K562 (cell line): ENCODE results near the gene E2F7. TPM values are rescaled to one million over a fixed set of nuclear protein-coding genes. Genes with fewer than 3 reads are reported as not detected.

ENCODE experiments used
- ATAC-seq: fragments of 200-7000 bp; cut with Tn5 transposase; 3 replicates; pipeline ENCODE4 v1.9.1; 2020; ENCODE audit warnings: moderate library complexity
- BruUV-seq: library from RNA; stranded (reverse); fragments of 400-500 nt; replicated peaks from 2 replicates; lab custom pipeline; 2021; lab: Mats Ljungman, UMichigan
- CTCF ChIA-PET: fragments of 300-600 bp; formaldehyde crosslinking; extraction: SDS; loops from one replicate; lab custom pipeline; 2021; ENCODE audit warnings: low intra/inter-chr PET ratio; lab: Yijun Ruan, JAX
- POLR2A ChIA-PET: fragments of 300-600, 350-650 bp; sonication (Branson Sonifier 250); formaldehyde crosslinking; extraction: SDS; loops from one replicate; lab custom pipeline; 2021; ENCODE audit warnings: antibody characterized with exemption, inconsistent platforms; lab: Yijun Ruan, JAX
- DNase-seq, 4 experiments: peaks; one replicate each; pipeline versions ENCODE4 v3.0.0 to v3.0.0-alpha.2; 2011 to 2018; ENCODE audit warnings: low spot score in 3 of 4, mixed read lengths in 3 of 4; ENCODE audit errors: extremely low read depth in 1 of 4
- FAIRE-seq: peaks from 2 replicates; lab custom pipeline; 2011; peaks lifted over from hg19 to GRCh38; lab: Jason Lieb, UNC
- H2AFZ ChIP-seq: 2 replicates; pipeline ENCODE4 v1.6.0; 2011; ENCODE audit warnings: low read depth, low read length, control low read depth, inconsistent platforms
- H3K27ac ChIP-seq: fragments of 200-600 bp; 3 replicates; pipeline ENCODE4 v1.8.0; 2011; ENCODE audit warnings: low read depth, mild to moderate bottlenecking, control low read depth, inconsistent platforms, low read length, moderate library complexity, mixed read lengths; ENCODE audit errors: extremely low read depth
- H3K27me3 ChIP-seq, 2 experiments: fragments of 300-600 bp in 1 of 2; 2 replicates in 1 of 2; 3 replicates in 1 of 2; pipeline versions ENCODE4 v1.6.0 to v1.8.0; 2011; ENCODE audit warnings: inconsistent platforms in 2 of 2, low read length in 2 of 2, mild to moderate bottlenecking in 1 of 2, mixed read lengths in 1 of 2, moderate library complexity in 1 of 2; ENCODE audit not compliant: control insufficient read depth in 2 of 2, insufficient read depth in 2 of 2
- H3K36me3 ChIP-seq: fragments of 300-600 bp; 3 replicates; pipeline ENCODE4 v1.8.0; 2011; ENCODE audit warnings: mild to moderate bottlenecking, low read length, inconsistent platforms; ENCODE audit not compliant: control insufficient read depth, insufficient read depth
- H3K4me1 ChIP-seq, 2 experiments: fragments of 200-600 bp in 1 of 2; replicated peaks in 1 of 2; 2 replicates in 1 of 2; 3 replicates in 1 of 2; pipeline versions ENCODE4 v1.5.1 to v1.8.0; 2011; ENCODE audit warnings: inconsistent platforms in 2 of 2, low read length in 2 of 2, mild to moderate bottlenecking in 1 of 2, mixed read lengths in 1 of 2, moderate library complexity in 1 of 2; ENCODE audit not compliant: control insufficient read depth in 2 of 2, insufficient read depth in 2 of 2
- H3K4me2 ChIP-seq: 2 replicates; pipeline ENCODE4 v1.6.1; 2011; ENCODE audit warnings: low read length, control low read depth, inconsistent platforms, mixed read lengths; ENCODE audit not compliant: insufficient read depth
- H3K4me3 ChIP-seq: fragments of 200-600 bp; sonication (generic), shearing (Covaris generic); 2 replicates; pipeline ENCODE4 v1.5.1; 2016; ENCODE audit warnings: control low read depth, inconsistent platforms
- H3K79me2 ChIP-seq: fragments of 200-600 bp; 3 replicates; pipeline ENCODE4 v1.8.0; 2011; ENCODE audit warnings: low read length, inconsistent platforms; ENCODE audit not compliant: control insufficient read depth, insufficient read depth
- H3K9ac ChIP-seq, 2 experiments: 2 replicates each; pipeline versions ENCODE4 v1.6.0 to v1.6.1; 2011; ENCODE audit warnings: low read depth in 2 of 2, low read length in 2 of 2, control low read depth in 1 of 2, inconsistent platforms in 1 of 2, mild to moderate bottlenecking in 1 of 2, mixed read lengths in 1 of 2; ENCODE audit not compliant: insufficient read depth in 1 of 2
- H3K9me1 ChIP-seq: one replicate; pipeline ENCODE4 v1.6.0; 2011; ENCODE audit warnings: inconsistent platforms, mild to moderate bottlenecking, low read length, moderate library complexity; ENCODE audit not compliant: control insufficient read depth, insufficient read depth
- H3K9me3 ChIP-seq: replicated peaks from 2 replicates; pipeline ENCODE4 v1.5.1; 2011; ENCODE audit warnings: low read depth, low read length, inconsistent platforms; ENCODE audit not compliant: control insufficient read depth, insufficient read depth
- H4K20me1 ChIP-seq: replicated peaks from 2 replicates; pipeline ENCODE4 v1.6.1; 2011; ENCODE audit warnings: low read length, inconsistent platforms, mixed read lengths; ENCODE audit not compliant: control insufficient read depth, insufficient read depth
- DACH1 ChIP-seq: fragments of 450-650 bp; IDR thresholded peaks from 2 replicates; pipeline ENCODE4 v1.6.1; 2018; ENCODE audit not compliant: partially characterized antibody
- HNRNPH1 ChIP-seq: fragments of 200-400 bp; formaldehyde crosslinking; optimal IDR thresholded peaks from 2 replicates; pipeline ENCODE3; 2017; ENCODE audit warnings: low read depth, mild to moderate bottlenecking, low read length, moderate library complexity
- HSF4 ChIP-seq: fragments of 250-450 bp; sonication (Bioruptor Pico); IDR thresholded peaks from 2 replicates; pipeline ENCODE4 v2.1.2; 2022; ENCODE audit warnings: mild to moderate bottlenecking, moderate library complexity, borderline replicate concordance
- KLF6 ChIP-seq: fragments of 250-450 bp; sonication (Bioruptor Pico); IDR thresholded peaks from 2 replicates; pipeline ENCODE4 v1.4.0; 2020; ENCODE audit warnings: mild to moderate bottlenecking, moderate library complexity, borderline replicate concordance
- MAFG ChIP-seq: fragments of 450-650 bp; conservative IDR thresholded peaks from 2 replicates; pipeline ENCODE4 v1.6.1; 2016; ENCODE audit warnings: missing genetic modification characterization, missing compliant biosample characterization
- MCM2 ChIP-seq: fragments of 450-650 bp; IDR thresholded peaks from 2 replicates; pipeline ENCODE4 v1.6.1; 2017; ENCODE audit warnings: low read depth, mild to moderate bottlenecking
- MEF2A ChIP-seq: IDR thresholded peaks from 2 replicates; pipeline ENCODE4 v1.6.1; 2011; ENCODE audit warnings: low read depth, mild to moderate bottlenecking, low read length, moderate library complexity; ENCODE audit not compliant: control insufficient read depth
- MGA ChIP-seq: fragments of 450-650 bp; IDR thresholded peaks from 2 replicates; pipeline ENCODE4 v1.6.1; 2016; ENCODE audit warnings: mild to moderate bottlenecking, moderate library complexity
- POLR3A ChIP-seq: IDR thresholded peaks from 2 replicates; pipeline ENCODE4 v1.6.1; 2011; ENCODE audit warnings: borderline replicate concordance, mild to moderate bottlenecking, moderate library complexity; ENCODE audit not compliant: insufficient read length, insufficient read depth; ENCODE audit errors: extremely low read depth
- SNRNP70 ChIP-seq: fragments of 200-400 bp; formaldehyde crosslinking; optimal IDR thresholded peaks from 2 replicates; pipeline ENCODE3; 2017; ENCODE audit warnings: low read depth, low read length
- SP1 ChIP-seq: sonication (generic); formaldehyde crosslinking; IDR thresholded peaks from 2 replicates; pipeline ENCODE4 v1.8.1; 2022; ENCODE audit warnings: mild to moderate bottlenecking, missing genetic modification reagents
- TBL1XR1 ChIP-seq, 2 experiments: IDR thresholded peaks; 2 replicates each; pipeline ENCODE4 v1.6.1; 2012; ENCODE audit warnings: improper control_type of control experiment in 2 of 2, low read length in 2 of 2, mild to moderate bottlenecking in 1 of 2
- YBX1 ChIP-seq: fragments of 450-650 bp; IDR thresholded peaks from 2 replicates; pipeline ENCODE4 v1.7.1; 2016; ENCODE audit warnings: mild to moderate bottlenecking
- ZNF174 ChIP-seq: fragments of 250-450 bp; sonication (Bioruptor Pico); IDR thresholded peaks from 2 replicates; pipeline ENCODE4 v1.4.0; 2020; ENCODE audit warnings: mild to moderate bottlenecking
- WGBS: fragments of 100-300 bp; shearing (Covaris generic); methylation state at CpG from one replicate; pipeline ENCODE4 v1.1.6; 2016; ENCODE audit warnings: low coverage, mixed read lengths; ENCODE audit not compliant: insufficient coverage; ENCODE audit errors: missing lambda C conversion rate; 5-methylcytosine and 5-hydroxymethylcytosine counted together
- in situ Hi-C: fragments of 300-500 bp; cut with MboI; formaldehyde crosslinking; loops from 4 replicates; pipeline ENCODE4 v1.15.0; 2018; ENCODE audit warnings: inconsistent platforms, mixed read lengths
- intact Hi-C: fragments of 100-400 bp; cut with micrococcal nuclease; formaldehyde crosslinking; loops from 2 replicates; pipeline ENCODE4 v1.14.2; 2022
- polyA plus RNA-seq, 8 experiments: library from polyadenylated mRNA; depleted of rRNA in 4 of 8; stranded (reverse) in 5 of 8; unstranded in 3 of 8; fragments of >200 nt; fragmentation: Nextera tagmentation in 2 of 8; fragmentation: Illumina TruSeq in 1 of 8; extraction: Ambion mirVana in 2 of 8; extraction: Trizol in 1 of 8; gene quantifications; 2 replicates each; pipeline versions ENCODE4 v1.2.1 to v1.2.3, GENCODE V29; 2011 to 2014; ENCODE audit warnings: inconsistent platforms in 1 of 8, missing spikeins in 1 of 8
- total RNA-seq, 7 experiments: library from RNA; depleted of rRNA in 6 of 7; stranded (reverse); fragments of >200 nt in 6 of 7; fragmentation: Illumina TruSeq in 2 of 7; extraction: Trizol in 2 of 7; gene quantifications; 2 replicates each; pipeline versions ENCODE4 v1.2.1 to v1.2.3, GENCODE V29; 2011 to 2021; ENCODE audit warnings: low replicate concordance in 1 of 7

Gene E2F7
- total and polyA plus RNA-seq, 9 of the 15 experiments (the other 6 are each of a cell fraction or from before 2014, with no cell fraction given): 3.4 to 13.6 (median 8.1) TPM

GRCh38 chr12:77046468-77046867 is 18.9 kb downstream of the E2F7 start:
- H3K4me2 ChIP-seq: no peak overlapping the region
- BruUV-seq: no TSS peak
- no peak overlapping the region for H3K9ac ChIP-seq
- 92% methylated on average over 5 of the region's 5 CpGs for WGBS
- no peak for FAIRE-seq
- ATAC-seq: no peak
- CTCF ChIA-PET: no interaction called here
- peaks cover 81% of the 10 kb centered on the region for H3K36me3 ChIP-seq
- no peak overlapping the region for H3K27ac ChIP-seq
- H3K79me2 ChIP-seq: no peaks in the 10 kb centered on the region
- intact Hi-C loops (loop anchor here (10.0 kb wide), 1 partner anchor 278 kb away; no protein-coding TSS in a partner anchor), in situ Hi-C loops (no loop called here)
- no peaks in the 10 kb centered on the region for H4K20me1 ChIP-seq
- no peaks in the 10 kb centered on the region for H3K4me1 ChIP-seq
- H3K9me1 ChIP-seq: no peaks in the 10 kb centered on the region
- no peak overlapping the region for H3K4me3 ChIP-seq
- no peaks in the 10 kb centered on the region for H3K9me3 ChIP-seq
- no peaks in the 10 kb centered on the region for H3K27me3 ChIP-seq
- POLR2A ChIA-PET: no interaction called here
- DNase-seq: no peak
- H2AFZ ChIP-seq: no peak overlapping the region
- TF ChIP-seq MGA (no peak), MCM2 (no peak), HSF4 (no peak), SNRNP70 (no peak), ZNF174 (CRISPR knock-in tag) (no peak), TBL1XR1 (IDR thresholded peaks at IDR 0.05; ENCODE audit: low read length in 2 of 2) (no peak), SP1 (CRISPR knock-in tag) (no peak), MEF2A (no peak), POLR3A (no peak), KLF6 (CRISPR knock-in tag) (no peak), MAFG (no peak), DACH1 (no peak), YBX1 (no peak), HNRNPH1 (no peak)
